ENCODE results near the gene IGFBP7. TPM values are rescaled to one million over a fixed set of nuclear protein-coding genes. Genes with fewer than 3 reads are reported as not detected.

Gene IGFBP7
- total RNA-seq, 2 experiments from 2014 or later = not detected

DNA sequence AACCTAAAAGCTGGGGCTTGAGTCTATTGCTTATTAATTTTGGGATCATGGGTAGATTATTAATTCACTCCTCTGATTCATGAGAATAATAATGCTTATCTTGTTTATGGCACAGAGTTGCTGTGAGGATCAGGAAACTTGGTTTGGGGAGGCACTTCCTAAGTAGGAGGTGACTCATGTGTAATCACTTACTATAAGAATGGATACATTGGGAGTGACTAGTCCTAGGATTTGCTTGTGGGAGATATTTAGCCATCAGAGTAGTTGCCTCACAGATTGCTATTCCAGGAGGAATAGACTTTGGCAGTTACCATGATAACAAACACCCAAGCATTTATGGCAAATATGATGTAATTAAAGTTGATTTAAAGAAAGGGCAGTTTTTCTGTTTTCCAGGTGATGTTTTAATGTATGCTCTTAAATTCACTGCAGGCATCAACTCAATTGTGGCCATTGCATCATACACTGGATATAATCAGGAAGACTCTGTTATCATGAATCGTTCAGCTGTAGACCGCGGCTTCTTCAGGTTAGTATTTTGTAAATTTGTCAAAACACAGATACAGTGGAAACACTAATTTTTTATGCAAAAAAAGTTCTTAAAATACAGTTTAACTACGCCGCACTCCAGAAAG, 89.6 kb downstream of the IGFBP7 start:
- ChIA-PET POLR2A (no interaction called here), CTCF (no interaction called here)
- no peak for DNase-seq
- Mint-ChIP-seq H3K36me3 (ENCODE audit: low read depth) (peaks cover 84% of the 10 kb centered on the region), H3K4me3 (no peak overlapping the region), H3K27me3 (no peaks in the 10 kb centered on the region), H3K27ac (no peak overlapping the region), H3K4me1 (peaks cover 4% of the 10 kb centered on the region), H3K9me3 (no peaks in the 10 kb centered on the region)

DNA sequence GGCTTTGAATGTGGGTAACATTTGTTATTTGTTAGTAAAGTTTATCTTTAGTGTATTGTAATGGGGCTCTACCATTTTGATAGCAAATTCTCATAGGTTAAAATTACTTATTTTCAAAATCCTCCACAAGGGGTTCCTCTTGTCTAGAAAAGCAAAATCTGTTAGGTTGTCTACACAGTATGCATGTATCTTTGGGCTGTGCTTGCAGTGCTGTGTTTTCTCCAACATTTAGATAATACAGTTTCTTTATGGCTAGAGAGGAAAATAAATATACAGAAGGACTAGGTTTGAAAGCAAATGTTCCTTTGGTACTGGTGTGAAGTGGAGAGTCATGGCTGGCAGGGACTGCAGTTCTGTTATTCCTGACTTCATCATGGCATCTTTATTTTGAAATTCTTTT, 91.2 kb downstream of the IGFBP7 start:
- no peaks in the 10 kb centered on the region for H3K27me3 Mint-ChIP-seq
- POLR2A ChIA-PET = no interaction called here
- no peaks in the 10 kb centered on the region for H3K9me3 Mint-ChIP-seq
- no peak overlapping the region for H3K4me3 Mint-ChIP-seq
- H3K36me3 Mint-ChIP-seq (ENCODE audit: low read depth) = peaks cover 76% of the 10 kb centered on the region
- no peak overlapping the region for H3K27ac Mint-ChIP-seq
- peaks cover 4% of the 10 kb centered on the region for H3K4me1 Mint-ChIP-seq
- CTCF ChIA-PET = interaction anchor here (0.6 kb wide), 1 partner anchor 15 kb away, joined by 3 read pairs; no protein-coding TSS in a partner anchor
- no peak for DNase-seq

DNA sequence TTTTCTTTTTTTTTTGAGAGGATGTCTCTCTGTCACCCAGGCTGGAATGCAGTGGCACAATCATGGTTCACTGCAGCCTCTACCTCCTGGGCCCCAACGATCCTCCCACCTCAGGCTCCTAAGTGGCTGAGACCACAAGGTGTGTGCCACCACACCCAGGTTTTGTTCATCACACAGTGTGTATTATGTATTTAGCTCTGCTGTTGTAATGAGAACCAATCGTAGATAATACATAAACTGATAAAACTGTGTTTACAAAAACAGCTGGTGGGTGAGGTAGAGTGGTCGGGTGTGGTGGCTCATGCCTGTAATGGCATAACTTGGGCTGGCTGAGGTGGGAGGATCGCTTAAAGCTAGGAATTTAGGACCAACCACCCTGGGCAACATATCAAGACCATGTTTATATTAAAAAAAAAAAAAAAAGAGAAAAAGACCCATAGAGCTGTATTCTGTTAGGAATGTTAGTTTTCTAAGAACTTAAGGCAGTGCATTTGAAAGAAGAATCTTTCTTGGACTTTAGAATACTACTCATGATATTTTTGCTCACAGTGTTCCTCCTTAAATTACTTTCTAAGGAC, 96.6 kb downstream of the IGFBP7 start:
- Mint-ChIP-seq H3K9me3 (no peaks in the 10 kb centered on the region), H3K27me3 (no peaks in the 10 kb centered on the region), H3K36me3 (ENCODE audit: low read depth) (peaks cover 55% of the 10 kb centered on the region), H3K27ac (peak overlapping the region; percentile 51), H3K4me3 (no peak overlapping the region), H3K4me1 (peaks cover 10% of the 10 kb centered on the region)
- no peak for DNase-seq
- POLR2A ChIA-PET = no interaction called here
- CTCF ChIA-PET = no interaction called here

DNA sequence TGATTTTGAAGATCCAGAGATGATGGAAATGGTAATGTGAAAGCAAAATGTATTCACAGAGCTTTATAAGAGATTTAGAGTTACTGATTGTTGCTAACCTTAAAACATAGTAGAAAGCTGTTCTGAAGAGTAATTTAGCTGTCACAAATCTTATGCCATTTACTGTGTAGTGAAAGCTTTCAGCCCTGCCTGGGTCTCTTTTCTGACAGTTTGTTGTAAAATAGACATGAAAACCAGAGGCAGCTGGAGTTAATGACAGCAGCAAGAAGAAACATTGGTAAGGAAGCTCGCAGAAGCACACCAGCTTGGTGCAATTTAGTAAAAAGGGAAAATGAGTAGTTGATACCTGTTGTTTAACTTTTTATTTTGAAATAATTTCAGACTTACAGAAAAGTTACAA, 110.4 kb downstream of the IGFBP7 start:
- Mint-ChIP-seq H3K4me1 (no peaks in the 10 kb centered on the region), H3K36me3 (ENCODE audit: low read depth) (peaks cover 64% of the 10 kb centered on the region), H3K4me3 (no peak overlapping the region), H3K27ac (no peak overlapping the region), H3K27me3 (no peaks in the 10 kb centered on the region), H3K9me3 (no peaks in the 10 kb centered on the region)
- ChIA-PET CTCF (interaction anchor here (1.1 kb wide), 1 partner anchor 37 kb away, joined by 3 read pairs; no protein-coding TSS in a partner anchor), POLR2A (interaction anchor here (1.4 kb wide), 1 partner anchor 22 kb away, joined by 4 read pairs; the partner anchor contains the start of gene POLR2B)
- no peak for DNase-seq

DNA sequence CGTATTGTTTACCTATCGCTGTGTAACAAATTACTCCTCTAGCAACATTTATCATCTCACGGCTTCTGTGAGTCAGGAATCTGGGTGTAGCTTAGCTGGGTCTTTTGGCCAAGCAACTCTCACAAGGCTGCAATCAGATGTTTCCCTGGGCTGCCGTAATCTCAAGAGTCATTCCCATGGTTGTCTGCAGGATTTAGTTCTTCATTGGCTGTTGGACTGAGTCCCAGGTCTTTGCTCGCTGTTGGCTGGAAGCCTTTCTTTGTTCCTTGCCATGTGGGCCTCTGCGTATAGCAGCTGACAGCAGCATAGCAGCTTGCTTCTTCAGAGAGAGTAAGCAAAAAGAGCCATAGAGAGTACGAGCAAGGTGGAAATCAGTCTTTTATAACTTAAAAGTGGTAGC, 114.7 kb downstream of the IGFBP7 start:
- Mint-ChIP-seq H3K27me3 (no peaks in the 10 kb centered on the region), H3K27ac (no peak overlapping the region), H3K36me3 (ENCODE audit: low read depth) (peaks cover 71% of the 10 kb centered on the region), H3K4me3 (no peak overlapping the region), H3K9me3 (no peaks in the 10 kb centered on the region), H3K4me1 (peaks cover 7% of the 10 kb centered on the region)
- CTCF ChIA-PET = no interaction called here
- DNase-seq = no peak
- POLR2A ChIA-PET = interaction anchor here (1.0 to 1.6 kb wide), 2 partner anchors 14 to 18 kb away, joined by 4 to 5 read pairs; partner anchors contain the start of gene NOA1

GRCh38 chr4:56990109-56990905, 119.9 kb downstream of the IGFBP7 start:
- DNase-seq = no peak
- H3K36me3 Mint-ChIP-seq (ENCODE audit: low read depth) = peaks cover 79% of the 10 kb centered on the region
- ChIA-PET POLR2A (interaction anchor here (1.5 to 2.6 kb wide), 2 partner anchors 8 to 12 kb away, joined by 3 to 23 read pairs; partner anchors contain the start of genes NOA1 and POLR2B), CTCF (no interaction called here)
- H3K4me3 Mint-ChIP-seq = no peak overlapping the region
- H3K9me3 Mint-ChIP-seq = no peaks in the 10 kb centered on the region
- peaks cover 13% of the 10 kb centered on the region for H3K4me1 Mint-ChIP-seq
- H3K27me3 Mint-ChIP-seq = no peaks in the 10 kb centered on the region
- no peak overlapping the region for H3K27ac Mint-ChIP-seq

- Mint-ChIP-seq H3K27me3 (no peaks in the 10 kb centered on the region), H3K27ac (no peak overlapping the region), H3K4me3 (no peak overlapping the region), H3K9me3 (no peaks in the 10 kb centered on the region), H3K4me1 (peaks cover 30% of the 10 kb centered on the region), H3K36me3 (ENCODE audit: low read depth) (peaks cover 76% of the 10 kb centered on the region)
- no peak for DNase-seq
- ChIA-PET CTCF (no interaction called here), POLR2A (interaction anchor here (1.8 kb wide), 1 partner anchor 8 kb away, joined by 9 read pairs; the partner anchor contains the start of gene POLR2B)
Measured at GRCh38 chr4:56986952-56987351, 123.2 kb downstream of the IGFBP7 start.

GRCh38 chr4:56986192-56986591, 124.0 kb downstream of the IGFBP7 start:
- no peak overlapping the region for H3K27ac Mint-ChIP-seq
- peaks cover 74% of the 10 kb centered on the region for H3K36me3 Mint-ChIP-seq (ENCODE audit: low read depth)
- CTCF ChIA-PET = no interaction called here

GRCh38 chr4:56981795-56982201, 128.4 kb downstream of the IGFBP7 start:
- ChIA-PET CTCF (interaction anchor here (0.6 to 2.0 kb wide), 2 partner anchors 22 to 546 kb away, joined by 5 read pairs; partner anchors contain the start of genes PAICS and PPAT), POLR2A (interaction anchor here (0.9 to 1.6 kb wide), 7 partner anchors 9 to 547 kb away, joined by 3 to 8 read pairs (median 4); partner anchors contain the start of genes PAICS and PPAT)
- Mint-ChIP-seq H3K9me3 (no peaks in the 10 kb centered on the region), H3K27me3 (no peaks in the 10 kb centered on the region), H3K36me3 (ENCODE audit: low read depth) (peaks cover 57% of the 10 kb centered on the region), H3K4me3 (peak overlapping the region; percentile 41), H3K27ac (peak overlapping the region; percentile 4), H3K4me1 (peaks cover 38% of the 10 kb centered on the region)
- no peak for DNase-seq

More at GRCh38 chr4:56986192-56986591, 124.0 kb downstream of the IGFBP7 start:
- DNase-seq = no peak
- POLR2A ChIA-PET = no interaction called here
- Mint-ChIP-seq H3K4me1 (peaks cover 33% of the 10 kb centered on the region), H3K4me3 (no peak overlapping the region), H3K27me3 (no peaks in the 10 kb centered on the region), H3K9me3 (no peaks in the 10 kb centered on the region)

Other genes starting within 250 kb of the IGFBP7 start
- 10 to 100 TPM; 54.7 to 58.3 TPM for gene REST, start 202.5 kb downstream of the IGFBP7 start, total RNA-seq
- gene NOA1, start 132.8 kb downstream of the IGFBP7 start, total RNA-seq = 10 to 100 TPM; 22.1 to 22.6 TPM
- gene POLR2B, start 131.5 kb downstream of the IGFBP7 start, total RNA-seq = 100 to 1,000 TPM; 107 to 109 TPM